ENCODE results near the gene HHATL. TPM values are rescaled to one million over a fixed set of nuclear protein-coding genes. Genes with fewer than 3 reads are reported as not detected.

The HHATL gene
- total RNA-seq, 4 donors from 2014 or later, result 0.23 to 1.2 TPM; not detected in 2

DNA sequence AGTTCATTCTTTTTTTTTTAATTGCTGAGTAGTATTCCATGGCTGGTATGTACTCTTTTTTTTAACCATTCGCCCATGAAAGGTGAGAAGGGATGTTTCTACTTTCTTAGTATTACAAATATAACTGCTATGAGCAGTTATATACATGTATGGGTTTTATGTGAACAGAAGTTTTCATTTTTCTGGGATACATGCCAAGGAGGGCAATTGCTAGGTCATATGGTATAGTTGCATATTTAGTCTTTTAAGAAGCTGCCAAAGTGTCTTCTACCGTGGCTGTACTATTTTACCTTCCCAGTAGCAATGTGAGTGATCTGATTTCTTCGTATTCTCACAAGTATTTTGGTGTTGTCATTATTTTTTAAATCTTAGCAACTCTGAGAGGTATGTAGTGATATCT is 28.5 kb downstream of the HHATL start:
- 47 to 65% methylated on average over 3 of the region's 3 CpGs for WGBS, 2 donors (ENCODE audit: low coverage in 1 of 2)
- Histone ChIP-seq H3K9me3 (peaks cover 0 to 14% (median 0%) of the 10 kb centered on the region in 3 donors), H3K4me1 (no peaks in the 10 kb centered on the region), H3K36me3 (no peaks in the 10 kb centered on the region), H3K27ac (no peak overlapping the region), H3K27me3 (no peaks in the 10 kb centered on the region), H3K4me3 (no peak overlapping the region)
- TF ChIP-seq, protein P1, sequence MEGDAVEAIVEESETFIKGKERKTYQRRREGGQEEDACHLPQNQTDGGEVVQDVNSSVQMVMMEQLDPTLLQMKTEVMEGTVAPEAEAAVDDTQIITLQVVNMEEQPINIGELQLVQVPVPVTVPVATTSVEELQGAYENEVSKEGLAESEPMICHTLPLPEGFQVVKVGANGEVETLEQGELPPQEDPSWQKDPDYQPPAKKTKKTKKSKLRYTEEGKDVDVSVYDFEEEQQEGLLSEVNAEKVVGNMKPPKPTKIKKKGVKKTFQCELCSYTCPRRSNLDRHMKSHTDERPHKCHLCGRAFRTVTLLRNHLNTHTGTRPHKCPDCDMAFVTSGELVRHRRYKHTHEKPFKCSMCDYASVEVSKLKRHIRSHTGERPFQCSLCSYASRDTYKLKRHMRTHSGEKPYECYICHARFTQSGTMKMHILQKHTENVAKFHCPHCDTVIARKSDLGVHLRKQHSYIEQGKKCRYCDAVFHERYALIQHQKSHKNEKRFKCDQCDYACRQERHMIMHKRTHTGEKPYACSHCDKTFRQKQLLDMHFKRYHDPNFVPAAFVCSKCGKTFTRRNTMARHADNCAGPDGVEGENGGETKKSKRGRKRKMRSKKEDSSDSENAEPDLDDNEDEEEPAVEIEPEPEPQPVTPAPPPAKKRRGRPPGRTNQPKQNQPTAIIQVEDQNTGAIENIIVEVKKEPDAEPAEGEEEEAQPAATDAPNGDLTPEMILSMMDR (IDR thresholded peaks at IDR 0.05), result no peak
- no peak for TF ChIP-seq POLR2A (IDR thresholded peaks at IDR 0.05)
- no peak for TF ChIP-seq EP300 (IDR thresholded peaks at IDR 0.05)
- ATAC-seq, result no peak

DNA sequence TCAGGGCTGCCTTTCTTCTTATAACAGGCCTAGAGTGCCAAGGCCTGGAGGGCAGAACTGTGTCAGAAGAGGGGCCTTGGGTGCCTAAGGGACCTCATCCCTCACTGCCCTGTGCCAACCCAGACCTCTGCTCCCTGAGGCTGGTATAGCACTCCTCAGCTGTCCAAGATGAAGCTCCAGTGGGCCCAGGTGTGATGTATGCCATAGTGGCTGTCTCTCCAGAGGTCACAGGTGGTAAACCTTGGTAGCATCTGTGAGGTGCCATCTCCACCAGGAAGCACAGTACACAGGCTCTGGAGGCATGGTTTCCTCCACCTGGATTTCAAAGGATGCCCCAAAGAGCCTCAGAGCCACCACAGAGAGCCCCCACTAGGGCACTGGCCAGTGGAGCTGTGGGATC is 29.5 kb downstream of the HHATL start:
- ATAC-seq, result no peak
- Histone ChIP-seq H3K9me3 (peaks cover 0 to 8% (median 0%) of the 10 kb centered on the region in 3 donors), H3K27ac (no peak overlapping the region), H3K36me3 (no peaks in the 10 kb centered on the region), H3K4me1 (peaks cover 0 to 6% (median 0%) of the 10 kb centered on the region in 3 donors), H3K27me3 (no peaks in the 10 kb centered on the region), H3K4me3 (no peak overlapping the region)
- TF ChIP-seq POLR2AphosphoS5 (IDR thresholded peaks at IDR 0.05) (no peak), POLR2A (IDR thresholded peaks at IDR 0.05) (no peak), EP300 (IDR thresholded peaks at IDR 0.05) (no peak)
- TF ChIP-seq, protein P1 (IDR thresholded peaks at IDR 0.05), result no peak

DNA sequence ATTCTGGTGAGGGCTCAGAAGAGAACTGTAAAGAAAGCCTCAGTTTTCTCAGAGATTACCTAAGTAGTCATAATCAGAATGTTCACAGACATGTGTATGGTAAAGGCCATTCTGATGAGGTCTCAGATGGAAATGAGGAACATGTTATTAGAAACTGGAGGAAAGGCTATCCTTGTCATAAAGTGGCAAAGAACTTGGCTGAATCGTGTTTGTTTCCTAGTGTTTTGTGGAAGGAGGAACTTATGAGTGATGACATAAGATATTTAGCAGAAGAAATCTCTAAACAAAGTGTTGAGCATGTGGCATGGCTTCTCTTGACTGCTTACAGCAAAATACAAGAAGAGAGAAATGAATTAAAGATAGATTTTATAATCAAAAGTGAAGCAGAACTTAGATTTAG is 30.1 kb downstream of the HHATL start:
- WGBS, 2 donors (ENCODE audit: low coverage in 1 of 2), result 54 to 71% methylated on average over 1 of the region's 1 CpG
- H3K27ac ChIP-seq, result no peak overlapping the region

DNA sequence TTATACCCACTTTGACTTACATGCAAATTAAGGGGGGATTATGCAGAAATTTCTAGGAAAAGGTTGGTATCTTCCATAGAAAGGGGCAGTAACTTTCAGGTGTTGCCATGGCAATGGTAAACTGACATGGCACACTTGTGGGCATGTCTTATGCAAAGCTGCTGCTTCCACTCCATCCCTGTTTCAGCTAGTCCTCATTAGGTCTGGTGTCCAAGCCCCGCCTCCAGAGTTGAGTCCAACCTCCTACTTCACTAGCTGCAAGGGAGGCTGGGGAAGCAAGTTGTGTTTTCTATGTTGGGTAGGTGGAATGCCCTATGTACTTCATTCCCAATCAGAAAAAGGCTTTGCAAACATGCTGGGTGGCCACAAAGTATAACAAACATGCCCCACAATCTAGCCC is 31.9 kb downstream of the HHATL start:
- Histone ChIP-seq H3K36me3 (no peaks in the 10 kb centered on the region), H3K27ac (no peak overlapping the region), H3K4me3 (no peak overlapping the region), H3K9me3 (no peaks in the 10 kb centered on the region), H3K27me3 (no peaks in the 10 kb centered on the region), H3K4me1 (peaks cover 0 to 30% (median 12%) of the 10 kb centered on the region in 3 donors)
- no CpG with 5 or more reads among the region's 1 CpG for WGBS, 2 donors (ENCODE audit: low coverage in 1 of 2)
- no peak for ATAC-seq
- TF ChIP-seq EP300 (IDR thresholded peaks at IDR 0.05) (no peak), POLR2A (IDR thresholded peaks at IDR 0.05) (no peak), POLR2AphosphoS5 (IDR thresholded peaks at IDR 0.05) (no peak)
- TF ChIP-seq, protein P1 (IDR thresholded peaks at IDR 0.05), result no peak

More for the DNA sequence above, 30.1 kb downstream of the HHATL start:
- no peaks in the 10 kb centered on the region for H3K27me3 ChIP-seq
- H3K4me3 ChIP-seq, result no peak overlapping the region
- H3K9me3 ChIP-seq, result peaks cover 0 to 2% (median 0%) of the 10 kb centered on the region in 3 donors
- no peaks in the 10 kb centered on the region for H3K36me3 ChIP-seq
- ATAC-seq, result no peak
- TF ChIP-seq, protein P1 (IDR thresholded peaks at IDR 0.05), result no peak
- TF ChIP-seq POLR2A (IDR thresholded peaks at IDR 0.05), result no peak
- TF ChIP-seq POLR2AphosphoS5 (IDR thresholded peaks at IDR 0.05), result no peak
- TF ChIP-seq EP300 (IDR thresholded peaks at IDR 0.05), result no peak
- H3K4me1 ChIP-seq, result peaks cover 0 to 12% (median 0%) of the 10 kb centered on the region in 3 donors

GRCh38 chr3:42670051-42670576 is 32.5 kb downstream of the HHATL start:
- Histone ChIP-seq H3K36me3 (no peaks in the 10 kb centered on the region), H3K4me3 (no peak overlapping the region), H3K27me3 (no peaks in the 10 kb centered on the region), H3K27ac (no peak overlapping the region), H3K9me3 (no peaks in the 10 kb centered on the region), H3K4me1 (peaks cover 0 to 32% (median 12%) of the 10 kb centered on the region in 3 donors)
- ATAC-seq, result no peak
- 84 to 90% methylated on average over 3 to 5 of the region's 7 CpGs for WGBS, 2 donors (ENCODE audit: low coverage in 1 of 2)
- TF ChIP-seq POLR2AphosphoS5 (IDR thresholded peaks at IDR 0.05) (no peak), EP300 (IDR thresholded peaks at IDR 0.05) (no peak), POLR2A (IDR thresholded peaks at IDR 0.05) (no peak)
- TF ChIP-seq, protein P1 (IDR thresholded peaks at IDR 0.05), result no peak
